Dendritic cell treated with granulocyte-macrophage colony-stimulating factor and Interleukin-4, amounts not matched to agents 40 ng/mL and 50 ng/mL, for 4 days (primary cell): ENCODE data around the gene NTSR2.

ENCODE experiments used
- H3K27ac Mint-ChIP-seq: one replicate; pipeline ENCODE4 v1.8.0; 2022; ENCODE audit warnings: mild to moderate bottlenecking, mixed read lengths
- H3K27me3 Mint-ChIP-seq: one replicate; pipeline ENCODE4 v1.8.0; 2022; ENCODE audit warnings: mild to moderate bottlenecking, mixed read lengths
- H3K36me3 Mint-ChIP-seq: one replicate; pipeline ENCODE4 v1.8.0; 2022; ENCODE audit warnings: low read depth, mixed read lengths
- H3K4me1 Mint-ChIP-seq: one replicate; pipeline ENCODE4 v1.8.0; 2022; ENCODE audit warnings: low read depth, mixed read lengths
- H3K4me3 Mint-ChIP-seq: one replicate; pipeline ENCODE4 v1.8.0; 2022; ENCODE audit warnings: mild to moderate bottlenecking, moderate library complexity, mixed read lengths
- H3K9me3 Mint-ChIP-seq: one replicate; pipeline ENCODE4 v1.8.0; 2022; ENCODE audit warnings: mixed read lengths
- intact Hi-C: fragments of 100-400 bp; cut with micrococcal nuclease; formaldehyde crosslinking; loops from one replicate; pipeline ENCODE4 v1.15.0; 2022

Gene NTSR2

GRCh38 chr2:11646530-11646929 lies 23.5 kb downstream of the NTSR2 start:
- no peak overlapping the region for H3K4me3 Mint-ChIP-seq
- peaks cover 10% of the 10 kb centered on the region for H3K27me3 Mint-ChIP-seq
- H3K27ac Mint-ChIP-seq: no peak overlapping the region
- no peaks in the 10 kb centered on the region for H3K36me3 Mint-ChIP-seq
- no peaks in the 10 kb centered on the region for H3K4me1 Mint-ChIP-seq
- intact Hi-C loops: no loop called here
- H3K9me3 Mint-ChIP-seq: no peaks in the 10 kb centered on the region

GRCh38 chr2:11644293-11644692 lies 25.7 kb downstream of the NTSR2 start:
- Mint-ChIP-seq H3K4me1 (no peaks in the 10 kb centered on the region), H3K36me3 (no peaks in the 10 kb centered on the region), H3K27ac (no peak overlapping the region), H3K9me3 (no peaks in the 10 kb centered on the region), H3K4me3 (no peak overlapping the region), H3K27me3 (peaks cover 12% of the 10 kb centered on the region)
- intact Hi-C loops: no loop called here

GRCh38 chr2:11642972-11643371 lies 27.0 kb downstream of the NTSR2 start:
- H3K27me3 Mint-ChIP-seq: peaks cover 10% of the 10 kb centered on the region
- no peaks in the 10 kb centered on the region for H3K9me3 Mint-ChIP-seq
- H3K36me3 Mint-ChIP-seq: no peaks in the 10 kb centered on the region
- H3K4me1 Mint-ChIP-seq: no peaks in the 10 kb centered on the region
- no peak overlapping the region for H3K4me3 Mint-ChIP-seq
- H3K27ac Mint-ChIP-seq: no peak overlapping the region
- intact Hi-C loops: no loop called here

GRCh38 chr2:11640132-11640531 lies 29.9 kb downstream of the NTSR2 start:
- Mint-ChIP-seq H3K9me3 (no peaks in the 10 kb centered on the region), H3K27me3 (peaks cover 12% of the 10 kb centered on the region), H3K4me1 (no peaks in the 10 kb centered on the region), H3K4me3 (no peak overlapping the region), H3K36me3 (no peaks in the 10 kb centered on the region), H3K27ac (no peak overlapping the region)
- intact Hi-C loops: no loop called here

GRCh38 chr2:11639503-11639902 lies 30.5 kb downstream of the NTSR2 start:
- peaks cover 12% of the 10 kb centered on the region for H3K27me3 Mint-ChIP-seq
- no peaks in the 10 kb centered on the region for H3K4me1 Mint-ChIP-seq
- intact Hi-C loops: no loop called here
- H3K9me3 Mint-ChIP-seq: no peaks in the 10 kb centered on the region
- H3K27ac Mint-ChIP-seq: no peak overlapping the region
- no peak overlapping the region for H3K4me3 Mint-ChIP-seq
- H3K36me3 Mint-ChIP-seq: no peaks in the 10 kb centered on the region

- Mint-ChIP-seq H3K27me3 (peaks cover 8% of the 10 kb centered on the region), H3K9me3 (no peaks in the 10 kb centered on the region), H3K4me1 (no peaks in the 10 kb centered on the region), H3K4me3 (no peak overlapping the region), H3K36me3 (no peaks in the 10 kb centered on the region), H3K27ac (no peak overlapping the region)
- intact Hi-C loops: no loop called here
Observed at GRCh38 chr2:11637546-11637945, 32.4 kb downstream of the NTSR2 start.

GRCh38 chr2:11636593-11637295 lies 33.3 kb downstream of the NTSR2 start:
- H3K4me1 Mint-ChIP-seq: no peaks in the 10 kb centered on the region

GRCh38 chr2:11635141-11635540 lies 34.9 kb downstream of the NTSR2 start:
- Mint-ChIP-seq H3K27ac (no peak overlapping the region), H3K36me3 (no peaks in the 10 kb centered on the region), H3K9me3 (no peaks in the 10 kb centered on the region), H3K4me3 (no peak overlapping the region), H3K27me3 (peaks cover 10% of the 10 kb centered on the region), H3K4me1 (no peaks in the 10 kb centered on the region)
- intact Hi-C loops: no loop called here

More at GRCh38 chr2:11636593-11637295, 33.3 kb downstream of the NTSR2 start:
- intact Hi-C loops: no loop called here
- no peak overlapping the region for H3K27ac Mint-ChIP-seq
- no peak overlapping the region for H3K4me3 Mint-ChIP-seq
- no peaks in the 10 kb centered on the region for H3K36me3 Mint-ChIP-seq
- no peaks in the 10 kb centered on the region for H3K9me3 Mint-ChIP-seq
- H3K27me3 Mint-ChIP-seq: peaks cover 8% of the 10 kb centered on the region

GRCh38 chr2:11634584-11634983 lies 35.4 kb downstream of the NTSR2 start:
- H3K27me3 Mint-ChIP-seq: peaks cover 7% of the 10 kb centered on the region
- no peaks in the 10 kb centered on the region for H3K4me1 Mint-ChIP-seq
- intact Hi-C loops: no loop called here
- H3K4me3 Mint-ChIP-seq: no peak overlapping the region
- no peaks in the 10 kb centered on the region for H3K36me3 Mint-ChIP-seq
- no peak overlapping the region for H3K27ac Mint-ChIP-seq
- no peaks in the 10 kb centered on the region for H3K9me3 Mint-ChIP-seq

- peaks cover 3% of the 10 kb centered on the region for H3K27me3 Mint-ChIP-seq
- no peak overlapping the region for H3K4me3 Mint-ChIP-seq
- no peak overlapping the region for H3K27ac Mint-ChIP-seq
- H3K4me1 Mint-ChIP-seq: no peaks in the 10 kb centered on the region
- no peaks in the 10 kb centered on the region for H3K9me3 Mint-ChIP-seq
- intact Hi-C loops: no loop called here
- no peaks in the 10 kb centered on the region for H3K36me3 Mint-ChIP-seq
Observed at GRCh38 chr2:11633923-11634478, 36.0 kb downstream of the NTSR2 start.

GRCh38 chr2:11631462-11631861 lies 38.5 kb downstream of the NTSR2 start:
- intact Hi-C loops: no loop called here
- H3K4me1 Mint-ChIP-seq: no peaks in the 10 kb centered on the region
- H3K27ac Mint-ChIP-seq: no peak overlapping the region
- no peak overlapping the region for H3K4me3 Mint-ChIP-seq
- H3K36me3 Mint-ChIP-seq: no peaks in the 10 kb centered on the region
- peaks cover 5% of the 10 kb centered on the region for H3K27me3 Mint-ChIP-seq
- H3K9me3 Mint-ChIP-seq: no peaks in the 10 kb centered on the region

GRCh38 chr2:11630855-11631254 lies 39.1 kb downstream of the NTSR2 start:
- no peak overlapping the region for H3K27ac Mint-ChIP-seq
- H3K4me1 Mint-ChIP-seq: no peaks in the 10 kb centered on the region
- H3K27me3 Mint-ChIP-seq: peaks cover 3% of the 10 kb centered on the region
- H3K9me3 Mint-ChIP-seq: no peaks in the 10 kb centered on the region
- intact Hi-C loops: no loop called here
- no peaks in the 10 kb centered on the region for H3K36me3 Mint-ChIP-seq
- no peak overlapping the region for H3K4me3 Mint-ChIP-seq

- intact Hi-C loops: no loop called here
- no peak overlapping the region for H3K27ac Mint-ChIP-seq
- H3K4me1 Mint-ChIP-seq: no peaks in the 10 kb centered on the region
- H3K4me3 Mint-ChIP-seq: no peak overlapping the region
- H3K9me3 Mint-ChIP-seq: no peaks in the 10 kb centered on the region
- H3K36me3 Mint-ChIP-seq: no peaks in the 10 kb centered on the region
- peaks cover 3% of the 10 kb centered on the region for H3K27me3 Mint-ChIP-seq
Observed at GRCh38 chr2:11629851-11630250, 40.1 kb downstream of the NTSR2 start.

GRCh38 chr2:11629215-11629614 lies 40.8 kb downstream of the NTSR2 start:
- no peaks in the 10 kb centered on the region for H3K4me1 Mint-ChIP-seq
- H3K9me3 Mint-ChIP-seq: no peaks in the 10 kb centered on the region
- intact Hi-C loops: no loop called here
- no peak overlapping the region for H3K27ac Mint-ChIP-seq
- H3K36me3 Mint-ChIP-seq: no peaks in the 10 kb centered on the region
- H3K4me3 Mint-ChIP-seq: no peak overlapping the region
- H3K27me3 Mint-ChIP-seq: peaks cover 3% of the 10 kb centered on the region

GRCh38 chr2:11628675-11629074 lies 41.3 kb downstream of the NTSR2 start:
- Mint-ChIP-seq H3K27ac (no peak overlapping the region), H3K36me3 (no peaks in the 10 kb centered on the region), H3K4me1 (no peaks in the 10 kb centered on the region), H3K9me3 (no peaks in the 10 kb centered on the region), H3K27me3 (peaks cover 3% of the 10 kb centered on the region), H3K4me3 (no peak overlapping the region)
- intact Hi-C loops: no loop called here
